Measurements from ENCODE around the gene PIP5K1C.

PIP5K1C gene

GRCh38 chr19:3694361-3695123 lies 5.7 kb downstream of the PIP5K1C start:
- no peak for DNase-seq (ENCODE audit: low spot score)

- DNase-seq (ENCODE audit: low spot score): no peak
Observed at GRCh38 chr19:3693025-3693925, 7.0 kb downstream of the PIP5K1C start.

GRCh38 chr19:3692141-3693024 lies 7.9 kb downstream of the PIP5K1C start:
- DNase-seq (ENCODE audit: low spot score): peak; percentile 49

DNA sequence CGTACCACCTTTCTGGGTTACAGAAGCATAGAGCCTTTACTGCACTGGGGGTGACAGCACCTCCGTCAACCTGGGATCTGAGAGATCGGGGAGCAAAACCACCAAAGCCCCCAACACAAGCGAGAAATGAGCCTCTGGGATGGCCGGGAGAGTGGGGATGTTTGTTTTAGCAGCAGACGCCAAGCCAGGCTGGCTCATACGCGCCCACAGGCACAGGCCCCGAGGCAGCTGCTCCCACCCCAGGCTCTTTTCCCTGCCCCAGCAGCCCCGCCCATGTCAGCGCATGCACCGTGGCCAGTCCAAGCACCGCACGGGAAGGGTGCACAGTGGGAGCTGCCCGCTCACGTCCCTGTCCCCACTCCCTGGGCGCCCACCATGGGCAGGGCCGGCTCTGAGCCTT lies 8.5 kb downstream of the PIP5K1C start:
- no peak for DNase-seq (ENCODE audit: low spot score)

GRCh38 chr19:3691372-3691716 lies 8.9 kb downstream of the PIP5K1C start:
- no peak for DNase-seq (ENCODE audit: low spot score)

- DNase-seq (ENCODE audit: low spot score): no peak
Observed at GRCh38 chr19:3690551-3691371, 9.5 kb downstream of the PIP5K1C start.

DNA sequence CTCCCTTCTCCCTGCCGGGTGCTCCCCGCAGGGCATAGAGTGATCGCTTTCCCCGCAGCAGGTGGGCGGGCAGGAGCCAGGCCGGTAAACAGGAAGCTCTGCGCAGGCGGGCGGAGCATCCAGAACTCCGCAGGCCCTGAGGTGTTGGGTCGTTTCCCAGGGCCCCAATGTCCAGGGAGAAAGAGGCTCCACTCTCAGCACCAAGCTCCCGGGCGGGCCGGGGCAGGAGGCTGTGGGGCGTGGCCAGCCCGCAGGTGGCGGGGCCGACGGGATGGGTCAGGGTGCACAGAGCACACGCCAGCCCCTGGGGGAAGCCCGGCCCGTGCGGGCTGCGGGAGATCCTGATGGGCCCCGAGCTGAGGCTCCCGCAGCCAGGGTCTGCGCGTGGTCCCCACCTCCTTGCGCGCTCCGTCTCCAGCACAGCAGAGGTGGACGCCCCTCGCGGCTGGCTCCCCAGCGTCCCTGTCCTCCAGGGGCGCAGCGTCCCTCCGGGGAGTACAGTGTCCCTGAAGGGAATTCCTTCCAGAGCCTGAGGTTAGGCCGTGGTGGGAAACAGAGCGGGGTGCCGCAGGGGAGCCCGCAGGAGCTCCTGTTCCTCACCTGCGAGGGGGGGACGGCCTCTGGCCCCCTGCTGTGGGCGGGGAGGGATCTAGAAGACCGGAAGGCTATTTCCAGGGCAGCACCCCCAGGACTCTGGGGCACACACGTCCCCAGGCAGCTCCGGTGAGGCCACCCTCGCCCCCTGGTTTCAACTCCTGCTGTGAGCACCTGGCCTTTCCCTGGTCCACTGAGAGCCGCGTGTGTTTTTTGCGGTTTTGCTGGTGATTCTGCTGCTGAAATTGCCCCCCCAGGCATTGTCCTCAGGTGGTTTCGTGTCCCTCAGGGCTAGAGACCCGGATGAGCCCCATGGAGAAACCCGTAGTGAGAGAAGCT lies 12.2 kb downstream of the PIP5K1C start:
- no peak for DNase-seq (ENCODE audit: low spot score)

- DNase-seq (ENCODE audit: low spot score): no peak
Observed at GRCh38 chr19:3687393-3687773, 12.9 kb downstream of the PIP5K1C start.

DNA sequence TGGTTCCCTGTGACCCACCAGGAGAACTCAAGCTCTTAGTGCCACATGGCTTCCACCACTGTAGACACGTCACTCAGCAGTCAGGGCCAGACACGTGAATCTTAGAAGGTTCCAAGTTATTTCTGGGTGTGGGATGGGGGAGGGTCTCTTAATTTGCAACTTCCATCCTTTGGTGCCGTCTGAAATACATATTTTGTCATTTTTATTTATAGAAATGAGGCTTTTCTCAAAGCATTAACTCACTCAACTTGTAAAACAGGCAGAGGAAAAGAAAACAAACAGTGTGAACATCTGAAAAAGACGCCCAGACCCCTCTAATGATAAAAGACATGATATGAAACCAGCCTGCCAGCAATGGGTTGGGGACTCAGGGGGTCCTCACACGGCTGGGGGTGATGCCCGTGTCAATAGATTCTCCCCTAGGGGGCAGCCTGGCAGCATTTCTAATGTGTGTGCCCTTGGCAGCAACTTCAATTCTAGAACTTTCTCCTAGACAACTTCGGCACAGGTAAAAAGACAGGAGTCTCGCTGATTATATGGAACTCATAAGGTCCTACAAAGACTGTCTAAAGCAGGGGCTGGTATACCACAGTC lies 15.4 kb downstream of the PIP5K1C start:
- no peak for DNase-seq (ENCODE audit: low spot score)

GRCh38 chr19:3684054-3684816 lies 16.0 kb downstream of the PIP5K1C start:
- DNase-seq (ENCODE audit: low spot score): no peak

DNA sequence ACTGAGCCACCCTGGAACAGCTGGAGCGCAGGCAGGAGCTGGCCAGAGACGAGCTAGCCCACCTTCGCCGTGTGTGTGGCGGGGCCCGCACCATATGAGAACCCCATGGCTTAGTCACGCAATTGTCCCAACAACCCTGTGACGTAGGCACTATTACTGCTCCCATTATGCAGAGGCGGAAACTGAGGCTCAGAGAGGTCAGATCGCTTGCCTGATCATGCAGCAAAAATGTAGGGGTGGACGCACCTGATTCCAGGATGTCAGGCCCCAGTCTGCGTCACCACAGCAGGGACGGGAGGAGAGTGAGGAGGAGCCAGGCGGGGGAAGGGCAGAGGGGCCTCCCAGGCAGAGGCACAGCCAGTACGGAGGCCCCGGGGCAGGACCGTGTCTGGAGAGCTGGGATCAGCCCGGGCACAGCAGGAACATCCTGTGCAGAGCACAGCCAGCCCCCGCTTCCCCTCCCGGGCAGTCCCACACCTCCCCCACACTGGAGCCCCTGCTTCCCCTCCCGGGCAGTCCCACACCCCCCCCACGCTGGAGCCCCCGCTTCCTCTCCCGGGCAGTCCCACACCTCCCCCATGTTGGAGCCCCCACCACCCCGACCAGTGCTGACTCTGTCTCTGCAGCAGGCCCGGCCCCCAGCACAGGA lies 16.7 kb downstream of the PIP5K1C start:
- no peak for DNase-seq (ENCODE audit: low spot score)

DNA sequence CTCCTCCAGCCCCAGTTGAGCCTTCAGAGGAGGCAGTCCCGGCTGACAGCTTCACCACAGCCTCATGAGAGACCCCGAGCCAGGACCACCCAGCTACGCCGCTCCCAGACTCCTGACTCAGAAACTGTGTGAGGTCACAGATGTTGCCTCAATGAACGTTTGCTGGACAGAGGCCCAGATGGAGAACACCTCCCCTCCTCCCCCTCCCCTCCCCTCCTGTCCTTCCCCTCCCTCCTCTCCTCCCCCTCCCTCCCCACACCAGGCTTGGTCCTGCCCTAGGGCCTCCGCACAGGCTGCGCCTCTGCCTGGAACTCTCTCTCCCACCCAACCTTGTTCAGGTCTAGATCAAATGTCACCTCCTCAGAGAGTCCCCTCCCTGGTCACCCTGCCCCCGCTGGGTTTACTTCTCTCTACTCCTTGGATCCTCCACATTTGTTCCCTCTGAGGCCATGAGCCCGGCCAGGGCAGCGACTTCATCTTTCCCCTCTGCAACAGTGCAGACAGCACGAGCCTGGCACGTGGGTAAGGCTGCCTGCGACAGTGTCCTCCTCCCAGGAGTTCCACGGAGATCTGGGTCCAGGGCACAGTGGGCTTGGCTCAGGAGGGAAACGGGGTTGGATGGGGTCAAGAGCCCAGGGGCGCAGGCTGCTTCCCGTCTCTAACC lies 17.4 kb downstream of the PIP5K1C start:
- DNase-seq (ENCODE audit: low spot score): no peak

- DNase-seq (ENCODE audit: low spot score): no peak
Observed at GRCh38 chr19:3682286-3682685, 18.0 kb downstream of the PIP5K1C start.

DNA sequence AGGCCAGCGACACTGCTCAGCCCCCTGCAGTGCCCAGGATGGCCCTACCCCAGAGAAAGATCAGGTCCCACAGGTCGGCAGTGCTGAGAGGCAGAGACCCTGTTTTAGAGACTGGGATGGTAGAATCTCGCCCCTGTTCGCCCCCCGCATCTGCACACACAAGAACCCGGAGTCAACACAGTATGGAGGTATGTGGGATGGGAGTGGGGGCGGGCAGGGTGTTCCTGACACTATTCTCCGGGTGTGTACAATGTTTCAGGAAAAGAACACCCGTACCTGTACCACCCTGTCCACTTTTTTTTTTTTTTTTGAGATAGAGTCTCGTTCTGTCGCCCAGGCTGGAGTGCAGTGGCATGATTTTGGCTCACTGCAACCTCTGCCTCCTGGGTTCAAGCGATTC lies 19.3 kb downstream of the PIP5K1C start:
- no peak for DNase-seq (ENCODE audit: low spot score)

DNA sequence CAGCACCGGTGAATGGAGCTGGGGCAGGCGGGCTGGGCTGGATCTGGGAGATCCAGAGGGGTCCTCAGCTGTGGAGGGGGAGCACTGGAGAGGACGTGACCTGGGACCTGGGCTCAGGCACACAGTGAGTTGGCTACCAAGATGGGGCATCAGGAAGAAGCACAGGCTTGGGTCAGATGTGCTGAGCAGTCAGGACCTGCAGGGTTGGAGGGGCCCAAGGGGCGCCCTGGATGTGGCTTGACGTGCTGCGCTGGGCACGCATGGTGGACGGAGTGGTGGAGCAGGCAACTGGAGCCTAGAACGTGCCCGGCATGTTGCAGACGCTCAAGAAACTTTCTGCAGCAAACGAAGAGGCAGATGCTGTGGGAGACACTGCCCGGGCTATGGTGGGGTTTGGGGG lies 20.7 kb downstream of the PIP5K1C start:
- no peak for DNase-seq (ENCODE audit: low spot score)

DNA sequence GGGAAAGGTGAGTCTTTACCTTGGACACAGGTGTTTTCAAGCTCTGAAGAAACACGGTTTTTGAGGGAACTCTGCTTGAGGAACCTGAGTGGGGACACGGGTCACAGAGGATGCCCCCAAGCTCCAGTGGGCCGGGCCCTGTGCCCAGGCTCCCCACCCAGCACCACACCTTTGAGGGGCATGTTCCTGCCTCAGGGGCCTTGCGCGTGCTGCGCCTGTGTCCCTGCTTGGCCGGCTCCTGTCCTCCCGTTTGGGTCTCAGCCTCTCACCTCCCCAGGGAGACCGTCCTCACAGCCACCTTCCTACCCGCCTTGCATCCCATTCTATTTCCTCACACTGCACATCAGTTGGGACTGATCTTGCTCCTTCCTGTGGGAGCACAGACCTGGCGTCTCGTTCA lies 21.1 kb downstream of the PIP5K1C start:
- DNase-seq (ENCODE audit: low spot score): no peak

DNA sequence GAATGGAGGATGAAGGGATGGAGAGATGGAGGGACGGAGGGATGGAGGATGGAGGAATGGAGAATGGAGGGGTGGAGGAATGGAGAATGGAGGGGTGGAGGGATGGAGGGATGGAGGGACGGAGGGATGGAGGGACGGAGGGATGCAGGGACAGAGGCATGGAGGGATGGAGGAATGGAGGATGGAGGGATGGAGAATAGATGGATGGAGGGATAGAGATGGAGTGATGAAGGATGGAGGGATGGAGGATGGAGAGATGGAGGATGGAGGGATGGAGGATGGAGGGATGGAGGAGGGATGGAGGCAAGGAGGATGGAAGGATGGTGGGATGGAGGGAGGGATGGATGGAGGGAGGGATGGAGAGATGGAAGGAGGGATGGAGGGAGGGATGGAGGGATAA lies 22.1 kb downstream of the PIP5K1C start:
- no peak for DNase-seq (ENCODE audit: low spot score)

Data from hematopoietic multipotent progenitor cell treated with erythropoietin and hydrocortisone succinate and interleukin-3 and kit ligand, for 15 days (in vitro differentiated cells).